SU-DHL-6 (cell line): Measurements from ENCODE around the gene C4B.
"Not testable (repeated sequence)": the region's sequence is repeated elsewhere in the genome, so short reads cannot be mapped to it uniquely, and the experiment has no call there.

Experiments
- H2AFZ ChIP-seq: fragments of 200-600 bp; sonication (generic); 2 replicates; pipeline ENCODE4 v1.6.1; 2014; ENCODE audit warnings: low read depth, mild to moderate bottlenecking, moderate library complexity, mixed read lengths, antibody characterized with exemption, low read length; ENCODE audit not compliant: severe bottlenecking
- H3F3A ChIP-seq: fragments of 200-600 bp; shearing (Covaris generic); 2 replicates; pipeline ENCODE4 v1.6.0; 2016; ENCODE audit warnings: antibody characterized with exemption, mild to moderate bottlenecking; ENCODE audit not compliant: insufficient read depth
- H3K27ac ChIP-seq: fragments of 200-600 bp; sonication (generic); 2 replicates; pipeline ENCODE4 v1.5.1; 2016; ENCODE audit warnings: low read depth, mild to moderate bottlenecking, low read length, moderate library complexity, mixed read lengths
- H3K27me3 ChIP-seq: fragments of 200-600 bp; sonication (generic), shearing (Covaris generic); 2 replicates; pipeline ENCODE4 v1.6.0; 2014; ENCODE audit warnings: mild to moderate bottlenecking, low read length
- H3K36me3 ChIP-seq: fragments of 200-600 bp; sonication (generic); 2 replicates; pipeline ENCODE4 v1.6.1; 2014; ENCODE audit warnings: mild to moderate bottlenecking, low read length, mixed read lengths
- H3K4me2 ChIP-seq: fragments of 300-600, 200-600 bp; shearing (Covaris generic), sonication (generic); 2 replicates; pipeline ENCODE4 v1.6.0; 2014; ENCODE audit warnings: low read length, low read depth, mild to moderate bottlenecking; ENCODE audit not compliant: poor library complexity, severe bottlenecking
- H3K4me3 ChIP-seq: fragments of 200-600 bp; sonication (generic); 2 replicates; pipeline ENCODE4 v1.5.1; 2014; ENCODE audit warnings: antibody characterized with exemption, low read length, mild to moderate bottlenecking, mixed read lengths; ENCODE audit not compliant: insufficient read depth, poor library complexity, severe bottlenecking
- H3K79me2 ChIP-seq: fragments of 200-600 bp; sonication (generic); 2 replicates; pipeline ENCODE4 v1.6.1; 2014; ENCODE audit warnings: mild to moderate bottlenecking, low read length, moderate library complexity; ENCODE audit not compliant: insufficient read depth
- H3K9ac ChIP-seq: fragments of 200-600 bp; sonication (generic); 2 replicates; pipeline ENCODE4 v1.7.0; 2014; ENCODE audit warnings: mild to moderate bottlenecking, low read length
- H3K9me2 ChIP-seq: fragments of 200-600 bp; sonication (generic); replicated peaks from 2 replicates; pipeline ENCODE4 v1.6.1; 2014; ENCODE audit warnings: low read length; ENCODE audit not compliant: insufficient read depth
- H3K9me3 ChIP-seq: fragments of 200-600 bp; sonication (generic); 2 replicates; pipeline ENCODE4 v1.6.1; 2014; ENCODE audit warnings: low read length, mixed read lengths; ENCODE audit not compliant: insufficient read depth
- H4K20me1 ChIP-seq: fragments of 200-600 bp; sonication (generic); 2 replicates; pipeline ENCODE4 v1.6.1; 2014; ENCODE audit warnings: low read depth, mild to moderate bottlenecking, antibody characterized with exemption, low read length, moderate library complexity, mixed read lengths
- CTCF ChIP-seq: fragments of 200-600 bp; sonication (generic); IDR thresholded peaks from one replicate; pipeline ENCODE4 v1.5.1; 2017; ENCODE audit warnings: antibody characterized with exemption, mild to moderate bottlenecking, low read length, moderate library complexity; ENCODE audit not compliant: insufficient read depth, poor library complexity, severe bottlenecking
- EZH2phosphoT487 ChIP-seq: fragments of 200-600 bp; sonication (generic), shearing (Covaris generic); conservative IDR thresholded peaks from 2 replicates; pipeline ENCODE4 v1.6.1; 2018; ENCODE audit warnings: mild to moderate bottlenecking, antibody characterized with exemption, low read length, moderate library complexity, mixed read lengths

C4B gene

GRCh38 chr6:31978831-31979230 is 35.8 kb upstream of the C4B start:
- Histone ChIP-seq H3K79me2 (no peaks in the 10 kb centered on the region), H3K36me3 (no peaks in the 10 kb centered on the region), H4K20me1 (no peaks in the 10 kb centered on the region), H3K4me2 (no peak overlapping the region), H3K27ac (no peak overlapping the region), H2AFZ (no peak overlapping the region), H3K4me3 (no peak overlapping the region), H3K9ac (no peak overlapping the region), H3F3A (peaks cover 8% of the 10 kb centered on the region; the same call in 1 of the 2 replicates), H3K9me2 (no peaks in the 10 kb centered on the region), H3K27me3 (no peaks in the 10 kb centered on the region), H3K9me3 (no peaks in the 10 kb centered on the region)
- TF ChIP-seq CTCF: no peak
- TF ChIP-seq EZH2phosphoT487: no peak

- Histone ChIP-seq H3K36me3 (no peaks in the 10 kb centered on the region), H3K9me2 (no peaks in the 10 kb centered on the region), H3K4me2 (no peak overlapping the region), H3K9me3 (no peaks in the 10 kb centered on the region), H3K4me3 (no peak overlapping the region), H3K79me2 (no peaks in the 10 kb centered on the region), H3K9ac (no peak overlapping the region), H3K27ac (no peak overlapping the region), H4K20me1 (no peaks in the 10 kb centered on the region), H2AFZ (no peak overlapping the region), H3F3A (peaks cover 5% of the 10 kb centered on the region; the same call in 1 of the 2 replicates), H3K27me3 (no peaks in the 10 kb centered on the region)
- no peak for TF ChIP-seq EZH2phosphoT487
- TF ChIP-seq CTCF: no peak
Observed at GRCh38 chr6:31979238-31979898, 35.2 kb upstream of the C4B start.

- not testable (repeated sequence) for H4K20me1 ChIP-seq, H3K9me3 ChIP-seq, H2AFZ ChIP-seq, H3K27me3 ChIP-seq, H3K9me2 ChIP-seq, H3K36me3 ChIP-seq, H3K9ac ChIP-seq, H3K27ac ChIP-seq, H3K79me2 ChIP-seq, H3K4me3 ChIP-seq, H3F3A ChIP-seq, H3K4me2 ChIP-seq
Observed at GRCh38 chr6:31980195-31980876, 34.3 kb upstream of the C4B start.

GRCh38 chr6:31980998-31981397 is 33.6 kb upstream of the C4B start:
- H3K36me3 ChIP-seq, H2AFZ ChIP-seq, H4K20me1 ChIP-seq, H3K27ac ChIP-seq, H3F3A ChIP-seq, H3K9me3 ChIP-seq, H3K4me2 ChIP-seq, H3K9me2 ChIP-seq, H3K9ac ChIP-seq, H3K4me3 ChIP-seq, H3K27me3 ChIP-seq, H3K79me2 ChIP-seq: not testable (repeated sequence)

GRCh38 chr6:31981744-31982143 is 32.9 kb upstream of the C4B start, which contains the start of gene C4A:
Gene C4A, plus strand, starts transcription at chr6:31982057. Its CDS starts 51 bp downstream, at chr6:31982108.
- not testable (repeated sequence) for H2AFZ ChIP-seq, H3K9ac ChIP-seq, H3K9me2 ChIP-seq, H3K36me3 ChIP-seq, H3K4me3 ChIP-seq, H3F3A ChIP-seq, H3K9me3 ChIP-seq, H3K27me3 ChIP-seq, H3K79me2 ChIP-seq, H3K4me2 ChIP-seq, H3K27ac ChIP-seq, H4K20me1 ChIP-seq

- H3K4me3 ChIP-seq, H2AFZ ChIP-seq, H3K4me2 ChIP-seq, H3K9me3 ChIP-seq, H3K9ac ChIP-seq, H3K27me3 ChIP-seq, H3K27ac ChIP-seq, H3K36me3 ChIP-seq, H3K79me2 ChIP-seq, H4K20me1 ChIP-seq, H3F3A ChIP-seq, H3K9me2 ChIP-seq: not testable (repeated sequence)
Observed at GRCh38 chr6:31989363-31989762, 25.2 kb upstream of the C4B start.
